CD8-positive, alpha-beta memory T cell (primary cell): ENCODE data around the gene HSD3B1. TPM values are rescaled to one million over a fixed set of nuclear protein-coding genes. Genes with fewer than 3 reads are reported as not detected.
"Not testable (repeated sequence)": the region's sequence is repeated elsewhere in the genome, so short reads cannot be mapped to it uniquely, and the experiment has no call there.

Experiments
- CTCF ChIA-PET: fragments of 350-600 bp; sonication (Branson Sonifier 250); formaldehyde crosslinking; loops from one replicate; lab custom pipeline; 2021; ENCODE audit warnings: antibody characterized with exemption; lab: Charles Lee
- POLR2A ChIA-PET: fragments of 350-600 bp; sonication (Branson Sonifier 250); formaldehyde crosslinking; loops from one replicate; lab custom pipeline; 2021; ENCODE audit warnings: antibody characterized with exemption; lab: Charles Lee
- DNase-seq, 5 donors: peaks; one replicate each; pipeline versions ENCODE4 v3.0.0 to v3.0.0-alpha.2; 2020 to 2022; ENCODE audit warnings: mixed read lengths in 1 of 5
- H3K27ac ChIP-seq: one replicate; pipeline ENCODE4 v1.7.0; 2013; ENCODE audit warnings: low read depth, mild to moderate bottlenecking, low read length, moderate library complexity
- H3K27me3 ChIP-seq: 2 replicates; pipeline ENCODE4 v1.7.0; 2013; ENCODE audit warnings: low read length, mild to moderate bottlenecking; ENCODE audit not compliant: insufficient read depth, poor library complexity, severe bottlenecking
- H3K36me3 ChIP-seq: 2 replicates; pipeline ENCODE4 v1.7.0; 2013; ENCODE audit warnings: mild to moderate bottlenecking, low read length, moderate library complexity; ENCODE audit not compliant: insufficient read depth
- H3K4me1 ChIP-seq: 2 replicates; pipeline ENCODE4 v1.7.0; 2013; ENCODE audit warnings: mild to moderate bottlenecking, low read length, moderate library complexity; ENCODE audit not compliant: insufficient read depth
- H3K4me3 ChIP-seq: 2 replicates; pipeline ENCODE4 v1.7.0; 2013; ENCODE audit warnings: mild to moderate bottlenecking, low read length
- H3K9me3 ChIP-seq: 2 replicates; pipeline ENCODE4 v1.7.0; 2013; ENCODE audit warnings: mild to moderate bottlenecking, low read length
- H3K27ac Mint-ChIP-seq, 8 donors: one replicate each; pipeline ENCODE4 v1.8.0; 2020 to 2021; ENCODE audit warnings: mixed read lengths in 8 of 8, mild to moderate bottlenecking in 6 of 8, inconsistent platforms in 3 of 8, moderate library complexity in 3 of 8
- H3K27me3 Mint-ChIP-seq, 2 donors: one replicate each; pipeline ENCODE4 v1.8.0; 2020 to 2021; ENCODE audit warnings: mixed read lengths in 2 of 2, mild to moderate bottlenecking in 1 of 2, moderate library complexity in 1 of 2
- H3K36me3 Mint-ChIP-seq, 3 donors: one replicate each; pipeline ENCODE4 v1.8.0; 2020 to 2021; ENCODE audit warnings: mixed read lengths in 3 of 3, inconsistent platforms in 1 of 3, mild to moderate bottlenecking in 1 of 3
- H3K4me1 Mint-ChIP-seq, 3 donors: one replicate each; pipeline ENCODE4 v1.8.0; 2020 to 2021; ENCODE audit warnings: mixed read lengths in 3 of 3, inconsistent platforms in 1 of 3, mild to moderate bottlenecking in 1 of 3
- H3K4me3 Mint-ChIP-seq, 7 donors: one replicate each; pipeline ENCODE4 v1.8.0; 2020 to 2021; ENCODE audit warnings: mixed read lengths in 7 of 7, mild to moderate bottlenecking in 6 of 7, moderate library complexity in 4 of 7, inconsistent platforms in 2 of 7
- H3K9me3 Mint-ChIP-seq, 5 donors: one replicate each; pipeline ENCODE4 v1.8.0; 2020 to 2022; ENCODE audit warnings: mixed read lengths in 5 of 5, mild to moderate bottlenecking in 3 of 5, moderate library complexity in 2 of 5, inconsistent platforms in 1 of 5
- polyA plus RNA-seq: library from polyadenylated mRNA; unstranded; fragments of 300-500 nt; fragmentation: Illumina TruSeq; gene quantifications from one replicate; pipeline ENCODE4 v1.2.3, GENCODE V29; 2021
- total RNA-seq, 2 experiments: library from RNA; stranded (reverse); gene quantifications; one replicate each; pipeline ENCODE4 v1.2.3, GENCODE V29; 2021

Gene HSD3B1
- total and polyA plus RNA-seq, 3 experiments from 2014 or later, result not detected

GRCh38 chr1:119510046-119510445, 3.0 kb downstream of the HSD3B1 start:
- Histone ChIP-seq H3K4me1 (no peaks in the 10 kb centered on the region), H3K36me3 (no peaks in the 10 kb centered on the region), H3K27me3 (no peaks in the 10 kb centered on the region), H3K4me3 (no peak overlapping the region), H3K9me3 (no peaks in the 10 kb centered on the region), H3K27ac (no peak overlapping the region)
- no peak overlapping the region for H3K27ac Mint-ChIP-seq
- H3K9me3 Mint-ChIP-seq, result peaks cover 0 to 3% (median 0%) of the 10 kb centered on the region in 5 donors
- ChIA-PET CTCF (no interaction called here), POLR2A (no interaction called here)
- peaks cover 2 to 3% of the 10 kb centered on the region in 2 donors for H3K27me3 Mint-ChIP-seq
- no peak overlapping the region for H3K4me3 Mint-ChIP-seq
- no peaks in the 10 kb centered on the region for H3K36me3 Mint-ChIP-seq
- H3K4me1 Mint-ChIP-seq, result no peaks in the 10 kb centered on the region
- no peak for DNase-seq

GRCh38 chr1:119515221-119515620, 8.2 kb downstream of the HSD3B1 start:
- Mint-ChIP-seq H3K27ac (no peak overlapping the region), H3K36me3 (no peaks in the 10 kb centered on the region), H3K27me3 (peaks cover 2% of the 10 kb centered on the region in 2 donors), H3K4me3 (no peak overlapping the region), H3K9me3 (peaks cover 0 to 6% (median 0%) of the 10 kb centered on the region in 5 donors), H3K4me1 (no peaks in the 10 kb centered on the region)
- H3K9me3 ChIP-seq, result no peaks in the 10 kb centered on the region
- POLR2A ChIA-PET, result no interaction called here
- H3K27ac ChIP-seq, result no peak overlapping the region
- H3K4me3 ChIP-seq, result no peak overlapping the region
- H3K27me3 ChIP-seq, result no peaks in the 10 kb centered on the region
- no peaks in the 10 kb centered on the region for H3K36me3 ChIP-seq
- DNase-seq, result no peak
- no peaks in the 10 kb centered on the region for H3K4me1 ChIP-seq
- CTCF ChIA-PET, result no interaction called here

GRCh38 chr1:119516247-119516646, 9.2 kb downstream of the HSD3B1 start:
- H3K4me3 Mint-ChIP-seq, result no peak overlapping the region
- no peak overlapping the region for H3K4me3 ChIP-seq
- H3K36me3 ChIP-seq, result no peaks in the 10 kb centered on the region
- no peaks in the 10 kb centered on the region for H3K36me3 Mint-ChIP-seq
- H3K27ac Mint-ChIP-seq, result no peak overlapping the region
- no peaks in the 10 kb centered on the region for H3K9me3 ChIP-seq
- H3K4me1 ChIP-seq, result no peaks in the 10 kb centered on the region
- POLR2A ChIA-PET, result no interaction called here
- DNase-seq, result no peak
- no peaks in the 10 kb centered on the region for H3K27me3 ChIP-seq
- CTCF ChIA-PET, result no interaction called here
- peaks cover 0 to 7% (median 0%) of the 10 kb centered on the region in 5 donors for H3K9me3 Mint-ChIP-seq
- peaks cover under 1 to 6% of the 10 kb centered on the region in 2 donors for H3K27me3 Mint-ChIP-seq
- H3K4me1 Mint-ChIP-seq, result no peaks in the 10 kb centered on the region
- no peak overlapping the region for H3K27ac ChIP-seq

GRCh38 chr1:119516680-119517079, 9.7 kb downstream of the HSD3B1 start:
- Histone ChIP-seq H3K27me3 (no peaks in the 10 kb centered on the region), H3K27ac (no peak overlapping the region), H3K4me1 (no peaks in the 10 kb centered on the region), H3K36me3 (no peaks in the 10 kb centered on the region), H3K4me3 (no peak overlapping the region), H3K9me3 (no peaks in the 10 kb centered on the region)
- no peak overlapping the region for H3K4me3 Mint-ChIP-seq
- DNase-seq, result no peak
- H3K4me1 Mint-ChIP-seq, result no peaks in the 10 kb centered on the region
- POLR2A ChIA-PET, result no interaction called here
- H3K27me3 Mint-ChIP-seq, result peaks cover 0 to 8% of the 10 kb centered on the region in 2 donors
- CTCF ChIA-PET, result no interaction called here
- H3K9me3 Mint-ChIP-seq, result peaks cover 0 to 7% (median 0%) of the 10 kb centered on the region in 5 donors
- no peaks in the 10 kb centered on the region for H3K36me3 Mint-ChIP-seq
- H3K27ac Mint-ChIP-seq, result no peak overlapping the region

- H3K4me1 Mint-ChIP-seq, H3K9me3 Mint-ChIP-seq, H3K36me3 ChIP-seq, POLR2A ChIA-PET, H3K27ac ChIP-seq, H3K27me3 ChIP-seq, H3K27me3 Mint-ChIP-seq, DNase-seq, H3K27ac Mint-ChIP-seq, H3K4me1 ChIP-seq, H3K4me3 Mint-ChIP-seq, H3K4me3 ChIP-seq, H3K36me3 Mint-ChIP-seq, CTCF ChIA-PET, H3K9me3 ChIP-seq: not testable (repeated sequence)
Observed at GRCh38 chr1:119517667-119518066, 10.7 kb downstream of the HSD3B1 start.

- Mint-ChIP-seq H3K27ac (no peak overlapping the region), H3K9me3 (peaks cover 2 to 8% (median 6%) of the 10 kb centered on the region in 5 donors), H3K4me3 (no peak overlapping the region), H3K27me3 (peaks cover 1 to 17% of the 10 kb centered on the region in 2 donors), H3K4me1 (no peaks in the 10 kb centered on the region), H3K36me3 (no peaks in the 10 kb centered on the region)
- Histone ChIP-seq H3K9me3 (no peaks in the 10 kb centered on the region), H3K4me3 (no peak overlapping the region), H3K27ac (no peak overlapping the region), H3K27me3 (no peaks in the 10 kb centered on the region), H3K36me3 (no peaks in the 10 kb centered on the region), H3K4me1 (no peaks in the 10 kb centered on the region)
- ChIA-PET CTCF (no interaction called here), POLR2A (no interaction called here)
- no peak for DNase-seq
Observed at GRCh38 chr1:119531606-119532323, 24.8 kb downstream of the HSD3B1 start.

- no peaks in the 10 kb centered on the region for H3K4me1 ChIP-seq
- H3K4me3 Mint-ChIP-seq, result no peak overlapping the region
- CTCF ChIA-PET, result no interaction called here
- H3K4me1 Mint-ChIP-seq, result no peaks in the 10 kb centered on the region
- peaks cover 3 to 17% of the 10 kb centered on the region in 2 donors for H3K27me3 Mint-ChIP-seq
- POLR2A ChIA-PET, result no interaction called here
- H3K9me3 ChIP-seq, result no peaks in the 10 kb centered on the region
- no peaks in the 10 kb centered on the region for H3K36me3 Mint-ChIP-seq
- peaks cover 2 to 8% (median 5%) of the 10 kb centered on the region in 5 donors for H3K9me3 Mint-ChIP-seq
- H3K36me3 ChIP-seq, result no peaks in the 10 kb centered on the region
- DNase-seq, result no peak
- H3K4me3 ChIP-seq, result no peak overlapping the region
- no peaks in the 10 kb centered on the region for H3K27me3 ChIP-seq
- no peak overlapping the region for H3K27ac ChIP-seq
- no peak overlapping the region for H3K27ac Mint-ChIP-seq
Observed at GRCh38 chr1:119532324-119532910, 25.4 kb downstream of the HSD3B1 start.

- POLR2A ChIA-PET, result no interaction called here
- Histone ChIP-seq H3K4me1 (no peaks in the 10 kb centered on the region), H3K9me3 (no peaks in the 10 kb centered on the region), H3K4me3 (no peak overlapping the region), H3K27ac (no peak overlapping the region), H3K36me3 (no peaks in the 10 kb centered on the region), H3K27me3 (peaks cover 3% of the 10 kb centered on the region)
- Mint-ChIP-seq H3K4me3 (no peak overlapping the region), H3K36me3 (no peaks in the 10 kb centered on the region), H3K27me3 (peaks cover 5 to 10% of the 10 kb centered on the region in 2 donors), H3K27ac (no peak overlapping the region), H3K4me1 (no peaks in the 10 kb centered on the region), H3K9me3 (peaks cover 0 to 5% (median 3%) of the 10 kb centered on the region in 5 donors)
- DNase-seq, result no peak
- CTCF ChIA-PET, result no interaction called here
Observed at GRCh38 chr1:119535381-119535780, 28.4 kb downstream of the HSD3B1 start.
